ENCODE results near the gene DIAPH3. TPM values are rescaled to one million over a fixed set of nuclear protein-coding genes. Genes with fewer than 3 reads are reported as not detected.

The DIAPH3 gene
- total and polyA plus RNA-seq, 7 experiments from 2014 or later, result 0.37 to 17.5 TPM; not detected in 5

GRCh38 chr13:59660582-59660981 is 503.1 kb downstream of the DIAPH3 start:
- H3K4me1 ChIP-seq (ENCODE audit: control insufficient read depth in 2 of 2, insufficient read depth in 2 of 2, low read length in 2 of 2), result no peaks in the 10 kb centered on the region
- H3K4me1 Mint-ChIP-seq, result no peaks in the 10 kb centered on the region
- DNase-seq (no peak), ATAC-seq (no peak)
- H3K9me3 Mint-ChIP-seq, result no peaks in the 10 kb centered on the region
- H3K4me3 ChIP-seq (ENCODE audit: low read length), result no peak overlapping the region
- peaks cover 0 to 2% (median 0%) of the 10 kb centered on the region in 5 donors for H3K36me3 Mint-ChIP-seq
- H3K27ac ChIP-seq (ENCODE audit: low read depth, low read length), result no peak overlapping the region
- H3K27ac Mint-ChIP-seq, result no peak overlapping the region
- intact Hi-C loops (cut with micrococcal nuclease), result no loop called here
- ChIA-PET POLR2A (no interaction called here), CTCF (interaction anchor here (1.4 kb wide), 1 partner anchor 10 kb away, joined by 6 read pairs; no protein-coding TSS in a partner anchor)
- H3K9me3 ChIP-seq (ENCODE audit: control insufficient read depth in 2 of 3, low read length in 3 of 3), result no peaks in the 10 kb centered on the region
- no peaks in the 10 kb centered on the region for H3K27me3 Mint-ChIP-seq
- no peaks in the 10 kb centered on the region for H3K36me3 ChIP-seq (ENCODE audit: control insufficient read depth in 2 of 3, insufficient read depth in 3 of 3, low read length in 3 of 3)
- H3K4me3 Mint-ChIP-seq, result no peak overlapping the region
- no peaks in the 10 kb centered on the region for H3K27me3 ChIP-seq (ENCODE audit: control insufficient read depth in 2 of 2, insufficient read depth in 2 of 2, low read length in 2 of 2)

GRCh38 chr13:59659981-59660380 is 503.7 kb downstream of the DIAPH3 start:
- Histone ChIP-seq H3K4me3 (ENCODE audit: low read length) (no peak overlapping the region), H3K27ac (ENCODE audit: low read depth, low read length) (no peak overlapping the region), H3K9me3 (ENCODE audit: control insufficient read depth in 2 of 3, low read length in 3 of 3) (no peaks in the 10 kb centered on the region), H3K36me3 (ENCODE audit: control insufficient read depth in 2 of 3, insufficient read depth in 3 of 3, low read length in 3 of 3) (no peaks in the 10 kb centered on the region), H3K27me3 (ENCODE audit: control insufficient read depth in 2 of 2, insufficient read depth in 2 of 2, low read length in 2 of 2) (no peaks in the 10 kb centered on the region), H3K4me1 (ENCODE audit: control insufficient read depth in 2 of 2, insufficient read depth in 2 of 2, low read length in 2 of 2) (no peaks in the 10 kb centered on the region)
- intact Hi-C loops (cut with micrococcal nuclease), result no loop called here
- H3K4me1 Mint-ChIP-seq, result no peaks in the 10 kb centered on the region
- no peak overlapping the region for H3K27ac Mint-ChIP-seq
- POLR2A ChIA-PET, result no interaction called here
- H3K36me3 Mint-ChIP-seq, result peaks cover 0 to 2% (median 0%) of the 10 kb centered on the region in 5 donors
- ATAC-seq (no peak), DNase-seq (no peak)
- no peaks in the 10 kb centered on the region for H3K9me3 Mint-ChIP-seq
- H3K27me3 Mint-ChIP-seq, result peaks cover 0 to 3% (median 0%) of the 10 kb centered on the region in 5 donors
- no peak overlapping the region for H3K4me3 Mint-ChIP-seq
- CTCF ChIA-PET, result no interaction called here

GRCh38 chr13:59658738-59659330 is 504.9 kb downstream of the DIAPH3 start:
- H3K4me3 Mint-ChIP-seq, result no peak overlapping the region
- H3K9me3 ChIP-seq (ENCODE audit: control insufficient read depth in 2 of 3, low read length in 3 of 3), result no peaks in the 10 kb centered on the region
- POLR2A ChIA-PET, result no interaction called here
- peaks cover 0 to 5% (median 0%) of the 10 kb centered on the region in 5 donors for H3K27me3 Mint-ChIP-seq
- H3K27ac Mint-ChIP-seq, result no peak overlapping the region
- H3K4me1 ChIP-seq (ENCODE audit: control insufficient read depth in 2 of 2, insufficient read depth in 2 of 2, low read length in 2 of 2), result no peaks in the 10 kb centered on the region
- no peak overlapping the region for H3K27ac ChIP-seq (ENCODE audit: low read depth, low read length)
- H3K4me1 Mint-ChIP-seq, result no peaks in the 10 kb centered on the region
- H3K36me3 Mint-ChIP-seq, result peaks cover 0 to 2% (median 0%) of the 10 kb centered on the region in 5 donors
- H3K36me3 ChIP-seq (ENCODE audit: control insufficient read depth in 2 of 3, insufficient read depth in 3 of 3, low read length in 3 of 3), result no peaks in the 10 kb centered on the region
- no peaks in the 10 kb centered on the region for H3K9me3 Mint-ChIP-seq
- CTCF ChIA-PET, result no interaction called here
- ATAC-seq (no peak), DNase-seq (no peak)
- H3K4me3 ChIP-seq (ENCODE audit: low read length), result no peak overlapping the region
- H3K27me3 ChIP-seq (ENCODE audit: control insufficient read depth in 2 of 2, insufficient read depth in 2 of 2, low read length in 2 of 2), result no peaks in the 10 kb centered on the region
- intact Hi-C loops (cut with micrococcal nuclease), result no loop called here

- Mint-ChIP-seq H3K4me1 (no peaks in the 10 kb centered on the region), H3K4me3 (no peak overlapping the region), H3K9me3 (no peaks in the 10 kb centered on the region), H3K36me3 (no peaks in the 10 kb centered on the region), H3K27ac (no peak overlapping the region), H3K27me3 (peaks cover 0 to 5% (median 0%) of the 10 kb centered on the region in 5 donors)
- Histone ChIP-seq H3K27me3 (ENCODE audit: control insufficient read depth in 2 of 2, insufficient read depth in 2 of 2, low read length in 2 of 2) (no peaks in the 10 kb centered on the region), H3K27ac (ENCODE audit: low read depth, low read length) (no peak overlapping the region), H3K9me3 (ENCODE audit: control insufficient read depth in 2 of 3, low read length in 3 of 3) (no peaks in the 10 kb centered on the region), H3K4me1 (ENCODE audit: control insufficient read depth in 2 of 2, insufficient read depth in 2 of 2, low read length in 2 of 2) (no peaks in the 10 kb centered on the region), H3K4me3 (ENCODE audit: low read length) (no peak overlapping the region), H3K36me3 (ENCODE audit: control insufficient read depth in 2 of 3, insufficient read depth in 3 of 3, low read length in 3 of 3) (no peaks in the 10 kb centered on the region)
- ChIA-PET POLR2A (no interaction called here), CTCF (no interaction called here)
- ATAC-seq (no peak), DNase-seq (no peak)
- intact Hi-C loops (cut with micrococcal nuclease), result no loop called here
These were observed 505.5 kb downstream of the DIAPH3 start for GRCh38 chr13:59658027-59658737.

- H3K4me3 Mint-ChIP-seq, result no peak overlapping the region
- H3K9me3 Mint-ChIP-seq, result no peaks in the 10 kb centered on the region
- H3K36me3 ChIP-seq (ENCODE audit: control insufficient read depth in 2 of 3, insufficient read depth in 3 of 3, low read length in 3 of 3), result no peaks in the 10 kb centered on the region
- H3K4me1 Mint-ChIP-seq, result no peaks in the 10 kb centered on the region
- H3K27me3 ChIP-seq (ENCODE audit: control insufficient read depth in 2 of 2, insufficient read depth in 2 of 2, low read length in 2 of 2), result no peaks in the 10 kb centered on the region
- no peak overlapping the region for H3K27ac Mint-ChIP-seq
- H3K36me3 Mint-ChIP-seq, result no peaks in the 10 kb centered on the region
- H3K27me3 Mint-ChIP-seq, result peaks cover 0 to 10% (median 0%) of the 10 kb centered on the region in 5 donors
- no peak overlapping the region for H3K27ac ChIP-seq (ENCODE audit: low read depth, low read length)
- DNase-seq (no peak), ATAC-seq (no peak)
- no peak overlapping the region for H3K4me3 ChIP-seq (ENCODE audit: low read length)
- POLR2A ChIA-PET, result no interaction called here
- CTCF ChIA-PET, result no interaction called here
- no peaks in the 10 kb centered on the region for H3K4me1 ChIP-seq (ENCODE audit: control insufficient read depth in 2 of 2, insufficient read depth in 2 of 2, low read length in 2 of 2)
- no peaks in the 10 kb centered on the region for H3K9me3 ChIP-seq (ENCODE audit: control insufficient read depth in 2 of 3, low read length in 3 of 3)
- intact Hi-C loops (cut with micrococcal nuclease), result no loop called here
These were observed 509.8 kb downstream of the DIAPH3 start for GRCh38 chr13:59653916-59654315.

- H3K27me3 Mint-ChIP-seq, result peaks cover 0 to 10% (median 0%) of the 10 kb centered on the region in 5 donors
- no peaks in the 10 kb centered on the region for H3K9me3 Mint-ChIP-seq
- DNase-seq (no peak), ATAC-seq (no peak)
- H3K4me1 Mint-ChIP-seq, result no peaks in the 10 kb centered on the region
- no peak overlapping the region for H3K27ac ChIP-seq (ENCODE audit: low read depth, low read length)
- H3K27ac Mint-ChIP-seq, result no peak overlapping the region
- H3K36me3 ChIP-seq (ENCODE audit: control insufficient read depth in 2 of 3, insufficient read depth in 3 of 3, low read length in 3 of 3), result no peaks in the 10 kb centered on the region
- no peaks in the 10 kb centered on the region for H3K9me3 ChIP-seq (ENCODE audit: control insufficient read depth in 2 of 3, low read length in 3 of 3)
- H3K4me3 ChIP-seq (ENCODE audit: low read length), result no peak overlapping the region
- H3K27me3 ChIP-seq (ENCODE audit: control insufficient read depth in 2 of 2, insufficient read depth in 2 of 2, low read length in 2 of 2), result no peaks in the 10 kb centered on the region
- intact Hi-C loops (cut with micrococcal nuclease), result no loop called here
- POLR2A ChIA-PET, result no interaction called here
- CTCF ChIA-PET, result no interaction called here
- H3K4me3 Mint-ChIP-seq, result no peak overlapping the region
- no peaks in the 10 kb centered on the region for H3K4me1 ChIP-seq (ENCODE audit: control insufficient read depth in 2 of 2, insufficient read depth in 2 of 2, low read length in 2 of 2)
- no peaks in the 10 kb centered on the region for H3K36me3 Mint-ChIP-seq
These were observed 512.2 kb downstream of the DIAPH3 start for GRCh38 chr13:59651479-59651878.
